T-helper 2 cell (primary cell): ENCODE data around the gene PECR.

Experiments used
- DNase-seq, 5 experiments: peaks; one replicate each; pipeline versions ENCODE4 v3.0.0 to v3.0.0-alpha.2; 2012 to 2022
- total RNA-seq, 2 donors: gene quantifications; one replicate each; lab custom pipeline; 2026; lab: John Stamatoyannopoulos, UW

Gene PECR
- total RNA-seq, result 9.0 to 21.1 reads per million in 2 donors

DNA sequence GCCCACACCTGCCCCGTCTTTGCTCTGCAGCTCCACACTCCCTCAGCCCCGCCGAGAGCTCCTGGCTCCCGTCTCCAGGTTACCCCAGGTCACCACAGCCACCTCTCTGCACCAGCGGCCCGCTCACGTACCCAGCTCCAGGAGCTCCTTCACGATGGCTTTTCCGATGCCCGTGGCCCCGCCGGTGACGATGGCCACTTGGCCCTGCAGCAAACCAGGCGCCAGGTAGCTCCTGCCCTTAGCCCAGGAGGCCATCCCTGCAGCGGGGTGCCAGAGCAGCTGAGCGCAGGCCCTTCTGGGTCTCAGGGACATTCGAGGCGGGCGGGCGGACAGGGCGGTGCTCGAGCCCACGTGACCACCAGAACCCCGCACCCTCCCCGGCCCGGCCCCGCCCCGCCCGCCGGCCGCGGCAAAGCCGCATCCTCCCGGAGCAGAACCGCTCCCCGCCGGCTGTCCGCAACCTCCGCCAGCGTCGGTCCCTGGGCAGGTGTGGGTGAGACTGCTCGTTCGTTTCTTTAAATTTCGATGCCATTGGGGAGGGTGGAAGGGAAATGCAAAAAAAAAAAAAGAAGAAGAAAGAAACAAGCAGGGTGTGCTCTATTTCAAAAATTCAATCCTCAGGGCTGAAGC is at the start of gene PECR, which contains the start of gene TMEM169:
Gene PECR, minus strand, starts transcription at position 323 of the 630 bp plus-strand sequence. Its CDS starts 68 bp downstream, at position 255.
Gene TMEM169, plus strand, starts transcription at position 433 of the 630 bp plus-strand sequence. CDS start 14,045 bp downstream, outside the sequence.
- DNase-seq, result peak; percentile 60 to 87 (median 67)

DNA sequence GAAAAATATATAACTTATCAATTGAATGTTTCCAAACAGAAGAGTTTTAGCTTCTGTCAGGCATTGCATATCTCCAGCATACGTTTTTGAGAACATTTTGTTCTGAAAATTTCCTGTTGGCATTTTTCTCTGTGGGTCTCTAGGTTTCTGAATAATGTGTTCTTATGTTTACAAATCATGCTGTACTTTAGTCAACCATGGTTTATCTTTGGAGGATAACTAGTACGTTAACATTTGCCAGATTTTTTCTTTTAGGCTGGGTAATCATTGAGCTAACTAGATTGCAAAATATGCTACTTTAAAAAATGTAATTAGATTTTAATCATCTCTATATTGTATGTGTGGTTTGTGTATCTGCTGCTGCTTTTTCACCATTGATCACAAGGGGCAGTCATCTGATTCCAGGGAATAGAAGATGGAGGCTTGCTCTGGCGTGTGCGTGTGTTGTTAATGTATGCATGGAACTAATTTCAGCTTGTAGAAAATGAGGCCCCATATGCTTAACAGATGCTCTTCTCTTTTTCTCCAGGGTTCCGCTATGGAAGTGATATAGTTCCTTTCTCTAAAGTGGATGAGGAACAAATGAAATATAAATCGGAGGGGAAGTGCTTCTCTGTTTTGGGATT is 48.9 kb upstream of the PECR start:
- no peak for DNase-seq

DNA sequence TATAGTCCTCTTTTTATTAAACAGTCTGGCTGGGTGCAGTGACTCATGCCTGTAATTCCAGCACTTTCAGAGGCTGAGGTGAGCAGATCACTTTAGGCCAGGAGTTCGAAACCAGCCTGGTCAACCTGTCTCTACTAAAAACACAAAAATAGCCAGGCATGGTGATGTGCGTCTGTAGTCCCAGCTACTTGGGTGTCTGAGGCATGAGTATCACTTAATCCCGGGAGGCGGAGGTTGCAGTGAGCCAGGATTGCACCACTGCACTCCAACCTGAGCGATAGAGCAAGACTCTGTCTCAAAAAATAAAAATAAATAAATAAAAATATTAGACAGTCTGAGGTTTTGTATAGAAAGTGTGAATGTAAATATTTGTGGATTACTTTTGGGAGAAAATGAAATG is 45.3 kb upstream of the PECR start:
- no peak for DNase-seq

GRCh38 chr2:216121255-216121654 is 39.6 kb upstream of the PECR start:
- no peak for DNase-seq

DNA sequence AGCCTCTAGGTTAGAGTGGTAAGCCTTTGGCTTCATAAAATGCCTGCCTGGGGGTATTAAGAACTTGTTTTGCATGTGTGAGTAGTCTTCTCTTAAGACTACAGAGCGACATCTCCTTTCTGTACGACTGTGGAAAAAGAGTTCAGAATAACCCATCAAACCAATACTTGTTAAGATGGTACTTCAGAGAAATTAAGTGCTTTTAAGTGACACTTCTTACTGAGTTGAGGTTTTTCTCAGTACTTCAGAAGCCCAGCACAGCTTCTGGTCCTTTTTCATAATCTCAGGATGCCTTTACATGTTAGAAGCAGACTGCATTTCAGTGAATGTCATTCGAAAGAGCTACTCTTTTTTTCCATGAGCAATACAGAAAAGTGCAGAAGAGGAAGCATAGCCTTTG is 38.4 kb upstream of the PECR start:
- DNase-seq, result peak in 1 of 5 experiments; percentile 41

GRCh38 chr2:216119146-216119545 is 37.5 kb upstream of the PECR start:
- no peak for DNase-seq

GRCh38 chr2:216118474-216118873 is 36.9 kb upstream of the PECR start:
- DNase-seq, result no peak

DNA sequence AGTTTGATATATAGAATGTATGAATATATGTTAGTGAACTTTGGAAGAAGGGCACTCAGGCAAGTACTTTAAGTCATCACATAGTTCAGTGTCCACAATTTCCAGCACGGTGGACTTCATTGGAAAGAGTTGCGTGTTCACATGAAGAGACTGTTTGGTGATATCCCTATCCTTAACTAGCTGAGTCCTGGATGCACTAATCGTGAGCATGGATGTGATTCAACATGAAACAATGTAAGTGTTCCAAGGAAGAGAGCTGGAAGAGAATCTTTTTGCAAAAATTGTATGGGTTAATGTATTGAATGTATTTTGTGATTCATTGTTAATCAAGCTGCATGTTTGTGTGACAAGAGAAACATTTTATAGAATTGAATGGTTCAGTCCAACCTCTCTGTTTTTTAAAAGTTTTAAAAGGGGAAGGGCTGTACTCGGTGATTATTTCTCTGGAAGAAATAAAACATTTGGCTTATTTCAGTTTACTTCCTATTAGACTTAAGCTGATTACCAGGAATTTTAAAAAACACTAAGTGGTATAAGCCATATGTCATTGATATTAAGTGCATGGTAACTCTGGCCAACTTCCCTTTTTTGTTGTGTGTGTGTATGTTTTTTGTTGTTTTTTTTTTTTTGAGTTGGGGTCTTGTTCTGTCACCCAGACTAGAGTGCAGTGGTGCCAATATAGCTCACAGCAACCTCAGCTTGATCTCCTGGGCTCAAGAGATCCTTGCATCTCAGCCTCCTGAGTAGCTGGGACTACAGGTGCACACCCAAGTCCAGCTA is 36.1 kb upstream of the PECR start:
- DNase-seq, result no peak

GRCh38 chr2:216116418-216116817 is 34.8 kb upstream of the PECR start:
- DNase-seq, result no peak

- peak; percentile 87 to 97 (median 95) for DNase-seq
These were observed 33.3 kb upstream of the PECR start for GRCh38 chr2:216114714-216115531.

GRCh38 chr2:216114382-216114713 is 32.7 kb upstream of the PECR start:
- DNase-seq, result no peak

DNA sequence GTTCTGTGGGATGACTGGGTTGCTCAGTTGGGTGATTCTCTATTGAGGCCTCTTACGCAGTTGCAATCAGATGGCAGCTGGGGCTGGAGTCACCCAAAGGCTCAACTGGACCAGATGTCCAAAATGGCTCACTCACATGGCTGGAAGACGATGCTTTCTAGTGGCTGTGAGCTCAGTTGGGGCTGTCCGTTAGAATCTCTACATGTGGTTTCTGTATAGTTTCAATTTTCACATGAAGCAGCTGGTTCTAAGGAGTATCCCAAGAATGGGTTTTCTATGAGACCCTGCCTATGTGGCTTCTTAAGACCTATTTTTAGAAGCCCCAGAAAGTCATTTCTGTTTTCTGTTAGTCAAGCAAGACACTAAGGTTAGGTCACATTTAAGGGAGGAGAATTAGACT is 32.0 kb upstream of the PECR start:
- DNase-seq, result peak in 1 of 5 experiments; percentile 52

DNA sequence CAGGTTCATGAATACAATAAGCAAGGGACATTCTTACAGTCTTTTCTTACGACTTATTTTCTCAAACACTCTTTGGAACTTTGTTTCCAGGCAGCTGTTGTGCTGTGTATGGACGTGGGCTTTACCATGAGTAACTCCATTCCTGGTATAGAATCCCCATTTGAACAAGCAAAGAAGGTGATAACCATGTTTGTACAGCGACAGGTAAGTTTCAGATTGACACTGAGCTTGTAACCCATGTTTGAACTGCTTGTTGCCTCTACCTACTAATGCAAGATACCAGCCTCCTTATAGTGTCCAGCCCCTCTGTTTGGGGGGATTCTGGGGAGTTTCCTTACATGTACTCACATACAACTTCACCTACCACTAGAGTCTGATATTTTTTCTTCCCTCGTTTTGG is 31.3 kb upstream of the PECR start:
- DNase-seq, result no peak

DNA sequence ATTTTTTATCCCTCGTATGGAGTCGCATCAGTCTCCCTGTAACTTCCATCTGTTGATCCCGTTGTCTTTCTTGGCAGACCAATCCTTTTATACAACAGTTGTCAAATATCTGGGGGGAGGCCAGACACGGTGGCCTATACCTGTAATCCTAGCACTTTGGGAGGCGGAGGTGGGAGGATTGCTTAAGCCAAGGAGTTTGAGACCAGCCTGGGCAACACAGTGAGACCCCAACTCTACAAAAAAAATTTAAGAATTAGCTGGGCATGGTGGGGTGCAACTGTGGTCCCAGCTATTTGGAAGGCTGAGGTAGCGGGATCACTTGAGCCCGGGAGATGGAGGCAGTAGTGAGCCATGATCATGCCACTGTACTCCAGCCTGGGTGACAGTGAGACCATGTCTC is 29.5 kb upstream of the PECR start:
- DNase-seq, result no peak

GRCh38 chr2:216110620-216111019 is 29.0 kb upstream of the PECR start:
- DNase-seq, result no peak

DNA sequence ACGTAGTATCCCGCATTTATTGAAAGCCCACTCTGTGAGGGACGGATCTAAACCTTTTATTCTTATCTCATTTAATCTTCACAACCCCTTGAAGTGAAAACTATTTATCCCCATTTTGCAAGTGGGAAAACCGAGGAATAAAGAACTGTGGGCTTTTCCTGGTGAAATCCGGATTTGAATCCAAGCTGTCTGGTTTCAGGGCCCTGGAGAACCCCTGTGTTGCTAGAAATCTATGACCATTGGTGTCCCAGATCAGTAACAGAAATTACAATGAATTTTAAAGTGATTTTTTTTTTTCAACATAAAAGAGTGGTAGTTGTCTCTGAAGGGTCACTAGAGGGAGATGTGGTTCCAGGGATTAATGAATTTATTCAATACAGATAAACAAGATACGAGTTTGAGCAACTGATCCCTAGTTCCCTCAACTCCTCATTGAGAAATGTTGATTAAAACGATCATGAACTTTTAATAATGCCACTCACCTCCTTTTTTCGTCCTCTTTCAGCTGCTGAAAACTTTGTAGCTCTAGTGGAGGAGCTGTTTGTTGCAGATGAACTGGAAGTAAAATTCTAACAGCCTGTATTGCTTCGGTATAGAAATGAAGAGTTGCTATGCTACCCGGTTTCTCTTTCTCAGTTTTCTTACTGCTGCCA is 28.5 kb upstream of the PECR start:
- DNase-seq, result peak in 1 of 5 experiments; percentile 68

GRCh38 chr2:216108967-216109921 is 27.6 kb upstream of the PECR start, which contains the start of gene XRCC5:
TSS of gene XRCC5 (plus strand) at chr2:216109348. CDS start at chr2:216109437, 89 bp downstream.
- peak; percentile 92 to 97 (median 95) for DNase-seq

- DNase-seq, result no peak
These were observed 26.8 kb upstream of the PECR start for GRCh38 chr2:216108310-216108966.

DNA sequence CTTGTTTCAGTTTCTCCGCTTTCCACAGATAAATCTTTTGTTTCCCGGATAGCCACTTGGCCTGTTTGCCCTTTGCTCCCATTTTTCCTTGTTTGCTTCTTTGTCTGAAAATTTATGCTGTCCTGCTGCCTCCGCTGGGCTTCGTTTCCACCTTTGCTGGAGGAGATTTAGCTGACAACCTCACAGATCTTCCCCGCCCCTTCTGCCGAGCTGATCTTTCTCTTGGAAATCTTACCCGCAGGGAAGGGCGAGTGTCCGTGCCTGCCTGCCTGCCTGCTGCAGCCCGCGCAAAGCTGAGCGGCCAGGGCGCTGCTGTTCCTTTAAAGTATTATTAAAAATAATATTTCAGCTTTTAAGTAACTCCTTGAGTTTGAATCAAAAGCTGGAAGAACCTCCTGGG is 26.2 kb upstream of the PECR start:
- no peak for DNase-seq

GRCh38 chr2:216107320-216107719 is 25.7 kb upstream of the PECR start:
- DNase-seq, result no peak
